GM12801 (cell line): Measurements from ENCODE around the gene TRIM14.

Source experiments
- CTCF ChIP-seq: IDR thresholded peaks from one replicate; pipeline ENCODE4 v1.5.1; 2011; ENCODE audit warnings: control low read depth; ENCODE audit not compliant: insufficient read length; ENCODE audit errors: extremely low read depth

TRIM14 gene

GRCh38 chr9:98094316-98094715, 24.7 kb downstream of the TRIM14 start:
- TF ChIP-seq CTCF: no peak

GRCh38 chr9:98092613-98092931, 26.4 kb downstream of the TRIM14 start:
- no peak for TF ChIP-seq CTCF

- no peak for TF ChIP-seq CTCF
These were observed 27.0 kb downstream of the TRIM14 start for GRCh38 chr9:98091735-98092612.

GRCh38 chr9:98087420-98088354, 31.3 kb downstream of the TRIM14 start:
- no peak for TF ChIP-seq CTCF

- TF ChIP-seq CTCF: no peak
These were observed 32.6 kb downstream of the TRIM14 start for GRCh38 chr9:98086461-98086860.

GRCh38 chr9:98085944-98086343, 33.1 kb downstream of the TRIM14 start:
- TF ChIP-seq CTCF: no peak

- TF ChIP-seq CTCF: no peak
These were observed 34.0 kb downstream of the TRIM14 start for GRCh38 chr9:98085058-98085457.
